ENCODE data around the gene CASP4.
"Not testable (repeated sequence)": the region's sequence is repeated elsewhere in the genome, so short reads cannot be mapped to it uniquely, and the experiment has no call there.

CASP4 gene

DNA sequence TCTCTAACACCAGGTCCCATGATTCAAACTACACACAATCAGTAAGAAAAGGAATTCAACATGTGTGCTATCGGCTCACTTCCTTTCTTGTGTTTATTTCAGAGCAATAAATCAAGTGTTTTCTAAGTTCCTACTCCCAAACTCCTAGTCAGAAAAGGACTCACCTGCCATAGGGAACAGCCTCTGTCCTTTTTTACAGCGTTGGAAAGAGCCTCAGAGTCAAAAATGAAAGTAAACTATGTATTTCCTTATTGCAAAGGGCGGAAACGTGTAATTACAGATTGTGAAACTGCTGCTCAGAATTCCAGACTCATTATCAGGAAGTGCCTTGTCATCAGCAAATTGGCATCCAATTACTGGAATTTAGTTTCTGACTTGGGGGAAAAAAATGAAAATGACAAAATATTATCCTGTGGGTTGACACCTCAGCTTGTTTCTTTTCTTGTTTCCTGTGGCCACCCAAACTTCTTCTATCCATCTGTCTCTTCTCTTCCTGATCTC is at the start of gene CASP4:
TSS of gene CASP4 (minus strand) at position 220 of the 501 bp plus-strand sequence. CDS start at position 171, 49 bp downstream.
- DNase-seq = peak in 1 of 2 donors; percentile 72

- DNase-seq = no peak
These were observed 39.1 kb upstream of the CASP4 start for GRCh38 chr11:105007463-105007862.

DNA sequence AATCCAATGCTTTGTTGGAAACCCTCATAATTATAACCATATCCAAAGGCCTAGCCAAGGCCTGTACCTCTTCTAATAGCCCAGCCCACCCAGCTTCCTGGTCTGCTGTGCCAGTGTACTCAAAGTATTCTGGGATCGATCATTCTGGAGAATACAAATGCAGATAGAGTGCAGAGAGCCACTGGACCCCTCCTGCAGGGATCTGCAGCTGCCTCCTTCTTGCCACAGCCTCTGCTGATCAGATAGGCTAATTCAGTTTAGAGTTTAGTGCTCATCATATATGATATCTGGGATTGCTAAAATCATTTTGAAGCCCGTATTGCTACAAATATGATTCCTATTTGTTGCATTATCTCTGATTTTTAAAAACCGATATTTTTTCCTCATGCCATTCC is 37.1 kb upstream of the CASP4 start:
- no peak for DNase-seq

GRCh38 chr11:105004021-105004420 is 35.6 kb upstream of the CASP4 start:
- no peak for DNase-seq

GRCh38 chr11:105003151-105003550 is 34.8 kb upstream of the CASP4 start:
- DNase-seq = no peak

DNA sequence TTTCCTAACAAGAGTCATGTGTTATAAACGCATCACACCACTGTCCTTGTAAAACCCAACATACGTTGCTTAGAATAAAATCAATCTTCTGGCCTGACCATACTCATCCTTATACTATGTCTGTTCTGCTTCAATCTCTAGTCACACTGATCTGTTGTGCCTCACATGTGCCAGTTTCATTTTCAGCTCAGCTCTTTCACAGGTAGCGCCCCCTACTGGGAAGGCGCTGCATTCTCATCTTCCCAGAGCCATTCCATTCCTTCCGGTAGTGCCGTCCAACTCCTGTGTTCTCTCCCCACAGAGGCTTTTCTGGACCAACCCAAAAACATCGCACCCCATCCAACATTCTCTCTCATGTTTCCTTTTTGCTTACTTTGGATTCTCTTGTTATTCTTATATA is 32.4 kb upstream of the CASP4 start:
- DNase-seq = peak in 1 of 2 donors; percentile 32

DNA sequence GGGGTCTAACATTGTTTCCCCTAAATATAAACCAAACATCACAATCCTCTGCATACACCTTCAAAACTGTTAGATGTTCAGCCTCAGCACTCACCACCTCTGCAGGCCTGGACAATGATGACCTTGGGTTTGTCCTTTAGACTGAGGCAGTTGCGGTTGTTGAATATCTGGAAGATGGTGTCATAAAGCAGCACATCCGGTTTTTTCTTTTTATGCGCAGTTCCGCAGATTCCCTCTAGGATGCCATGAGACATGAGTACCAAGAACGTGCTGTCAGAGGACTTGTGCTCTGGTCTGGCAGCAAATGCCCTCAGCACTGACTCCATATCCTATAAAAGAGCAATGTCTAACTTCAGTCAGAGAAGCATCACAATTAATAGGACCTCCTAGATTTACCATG is 31.8 kb upstream of the CASP4 start:
- no peak for DNase-seq

DNA sequence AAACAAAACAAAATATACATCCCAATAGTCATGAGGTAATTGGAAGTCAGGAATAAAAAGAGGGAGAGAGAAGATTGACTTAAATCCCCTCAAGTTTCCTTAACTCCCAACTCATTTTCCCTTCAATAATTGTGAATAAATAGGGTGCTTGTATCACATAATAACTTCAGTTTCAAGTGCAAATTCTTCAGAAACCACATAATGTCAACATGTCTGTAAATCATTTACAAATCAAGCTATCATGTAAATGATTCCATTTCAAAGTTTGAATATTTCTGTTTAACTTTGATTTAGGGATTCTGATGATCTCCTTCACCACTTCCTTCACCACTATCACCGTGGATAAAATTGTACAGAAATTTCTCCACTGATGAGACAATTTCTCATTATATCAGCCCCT is 31.3 kb upstream of the CASP4 start:
- no peak for DNase-seq

GRCh38 chr11:104997288-104997687 is 28.9 kb upstream of the CASP4 start:
- no peak for DNase-seq

DNA sequence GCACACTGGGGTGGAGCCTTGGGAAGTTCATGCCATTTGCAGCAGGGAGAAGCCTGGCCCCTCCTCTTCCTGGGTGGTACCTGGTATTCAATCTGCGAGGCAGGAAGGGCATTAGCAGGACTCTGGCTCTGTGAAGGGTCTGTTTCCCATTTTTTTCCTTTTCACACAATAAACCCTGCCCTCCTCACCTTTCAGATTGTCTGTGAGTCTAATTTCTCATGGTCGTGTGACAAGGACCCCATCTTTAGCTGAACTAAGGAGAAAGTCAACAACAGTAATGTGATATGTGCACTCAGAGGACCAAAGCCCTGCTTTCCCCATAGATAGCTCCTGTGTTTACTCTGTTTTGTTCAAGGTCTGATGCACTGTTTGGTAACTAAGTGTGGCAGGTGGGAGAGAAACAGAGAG is 26.6 kb upstream of the CASP4 start:
- DNase-seq = no peak

DNA sequence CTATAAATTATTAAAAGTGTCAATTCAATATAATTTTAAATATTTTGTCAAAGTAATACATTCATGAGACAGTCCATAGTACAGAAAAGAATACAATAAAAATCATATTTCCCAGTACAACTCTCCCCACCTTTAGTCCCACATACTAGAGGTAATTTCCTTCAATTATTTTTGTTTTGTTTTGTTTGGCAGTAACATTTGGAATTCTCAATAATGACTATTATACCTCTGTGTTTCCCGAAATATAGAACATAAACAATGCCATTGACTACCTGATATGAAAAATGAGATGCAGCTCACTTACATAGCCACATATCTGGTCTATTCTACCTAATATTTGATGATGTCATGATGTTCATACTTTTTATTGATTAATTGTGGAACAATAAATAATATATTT is 24.4 kb upstream of the CASP4 start:
- DNase-seq = no peak

- no peak for DNase-seq
These were observed 23.6 kb upstream of the CASP4 start for GRCh38 chr11:104991994-104992393.

- DNase-seq = no peak
These were observed 16.4 kb upstream of the CASP4 start for GRCh38 chr11:104984808-104985207.

- no peak for DNase-seq
These were observed 11.5 kb upstream of the CASP4 start for GRCh38 chr11:104979839-104980238.

- DNase-seq = no peak
These were observed 5.2 kb upstream of the CASP4 start for GRCh38 chr11:104973616-104974015.

GRCh38 chr11:104972924-104973323 is 4.5 kb upstream of the CASP4 start:
- not testable (repeated sequence) for DNase-seq

DNA sequence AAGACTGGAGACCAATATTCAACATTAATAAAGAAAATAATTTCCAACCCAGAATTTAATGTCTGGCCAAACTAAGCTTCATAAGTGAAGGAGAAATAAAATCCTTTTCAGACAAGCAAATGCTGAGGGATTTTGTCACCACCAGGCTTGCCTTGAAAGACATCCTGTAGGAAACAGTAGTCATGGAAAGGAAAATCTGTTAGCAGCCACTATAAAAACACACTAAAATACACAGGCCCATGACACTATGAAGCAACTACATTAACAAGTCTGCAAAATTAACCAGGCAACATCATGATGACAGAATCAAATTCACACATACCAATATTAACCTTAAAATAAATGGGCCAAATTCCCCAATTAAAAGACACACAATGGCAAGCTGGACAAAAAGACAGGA is 2.4 kb upstream of the CASP4 start:
- no peak for DNase-seq

- DNase-seq = no peak
These were observed 742 bp upstream of the CASP4 start for GRCh38 chr11:104968856-104969776.

DNA sequence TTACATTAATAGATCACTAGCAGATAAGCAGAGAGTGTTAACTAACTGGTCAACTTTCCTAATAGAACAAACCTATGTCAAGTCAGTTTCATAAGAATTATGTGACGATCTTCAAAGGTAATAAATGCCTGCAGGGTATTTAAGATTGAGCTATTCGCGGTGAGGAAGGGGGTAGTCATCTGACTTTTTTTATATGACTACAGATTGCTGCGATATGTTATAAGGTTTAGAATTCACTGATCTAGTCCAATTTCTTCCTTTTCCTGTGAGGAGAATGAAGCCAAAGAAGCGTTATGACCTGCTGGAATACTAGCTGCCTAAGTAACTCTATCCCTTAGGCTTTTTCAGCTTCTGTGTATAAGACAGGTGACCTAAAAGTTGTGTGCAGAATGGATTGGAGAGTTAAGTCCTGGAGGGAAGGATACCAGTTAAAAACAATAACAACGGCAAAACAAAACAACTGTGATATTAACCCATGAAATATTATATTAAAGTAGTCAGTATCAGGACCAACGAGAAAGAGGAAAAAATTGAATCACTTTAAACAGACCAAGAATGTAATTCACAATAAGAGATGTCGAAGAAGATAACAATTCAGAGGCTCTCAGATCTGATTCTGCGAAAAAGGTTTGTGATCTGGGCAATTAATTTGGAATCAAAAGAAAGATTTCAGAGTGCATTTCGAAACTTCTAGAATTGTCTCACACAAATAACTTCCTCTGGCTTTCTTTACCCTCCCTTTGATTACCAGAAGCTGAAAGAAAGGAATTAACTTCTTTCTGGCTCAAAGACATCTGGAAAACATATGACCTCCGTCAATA is 630 bp downstream of the CASP4 start:
- no peak for DNase-seq

DNA sequence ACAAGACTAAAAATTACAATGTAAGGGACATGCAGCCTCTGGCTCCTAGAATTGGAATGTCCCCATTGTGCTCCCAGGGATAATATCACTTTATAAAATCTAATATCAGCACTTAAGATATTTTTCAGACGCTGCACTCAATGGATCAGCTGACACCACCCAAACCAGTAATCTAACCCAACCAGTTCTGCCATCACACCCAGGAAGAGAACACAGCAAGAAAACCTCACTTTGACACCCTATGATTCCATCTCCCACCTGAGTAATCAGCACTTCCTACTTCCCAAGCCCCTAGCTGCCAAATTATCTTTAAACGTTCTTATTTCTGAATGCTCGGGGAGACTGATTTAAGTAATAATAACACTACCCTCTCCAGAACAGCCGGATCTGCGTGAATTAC is 2.6 kb downstream of the CASP4 start:
- no peak for DNase-seq

- DNase-seq = no peak
These were observed 4.1 kb downstream of the CASP4 start for GRCh38 chr11:104964247-104964646.

DNA sequence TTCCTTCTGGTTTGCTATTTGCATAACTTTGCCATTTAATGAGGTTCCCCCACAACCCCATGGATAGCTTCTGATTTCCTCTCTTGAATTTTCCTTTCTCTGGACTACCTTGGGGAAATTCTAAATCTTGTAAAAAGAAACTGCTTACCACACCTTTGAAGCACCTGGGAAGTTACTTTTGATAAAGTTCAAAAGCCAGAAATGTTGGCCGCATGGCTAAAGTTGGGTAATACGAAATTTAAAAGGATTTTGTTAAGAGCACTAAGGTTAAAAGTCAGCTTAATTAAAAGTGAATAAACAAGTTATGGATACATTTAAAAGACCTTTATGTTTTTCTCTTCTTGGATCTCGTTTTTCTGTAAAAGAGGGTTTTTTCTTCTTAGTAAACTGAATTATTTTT is 5.5 kb downstream of the CASP4 start:
- DNase-seq = no peak

GRCh38 chr11:104957280-104957679 is 11.1 kb downstream of the CASP4 start:
- no peak for DNase-seq

GRCh38 chr11:104956528-104956927 is 11.8 kb downstream of the CASP4 start:
- DNase-seq = no peak
